ENCODE data around the gene MAPKBP1.

DNA sequence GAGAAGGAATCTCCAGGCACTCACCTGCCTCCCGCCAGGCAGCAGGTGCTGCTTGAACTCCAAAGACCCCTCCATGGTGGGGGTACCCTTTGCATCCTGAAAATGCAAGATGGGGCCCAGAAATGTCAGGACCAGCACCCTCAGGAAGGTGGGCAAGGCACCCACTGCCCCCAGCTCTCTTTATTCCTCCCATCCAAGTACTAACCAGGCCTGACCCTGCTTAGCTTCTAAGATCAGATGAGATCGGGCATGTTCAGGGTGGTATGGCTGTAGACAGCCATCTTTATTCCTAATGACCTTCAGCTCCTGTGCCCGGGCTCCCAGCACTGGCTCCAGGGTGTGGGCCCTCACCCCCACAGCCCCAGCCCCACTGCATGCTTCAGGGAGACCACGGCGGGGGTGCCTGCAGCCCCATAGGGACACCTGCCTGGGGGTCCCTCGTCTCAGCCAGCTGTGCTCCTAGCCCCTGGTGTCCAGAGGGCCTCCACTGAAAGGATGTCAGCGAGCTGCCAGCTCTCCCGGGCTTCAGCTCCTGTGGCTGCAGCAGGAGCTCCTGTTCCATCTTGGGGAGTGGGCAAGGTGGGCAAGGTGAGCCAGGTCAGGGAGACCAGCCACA lies 77.6 kb downstream of the MAPKBP1 start:
- no peak for TF ChIP-seq POLR2A (IDR thresholded peaks at IDR 0.05; ENCODE audit: low read depth)
- TF ChIP-seq, protein P1, sequence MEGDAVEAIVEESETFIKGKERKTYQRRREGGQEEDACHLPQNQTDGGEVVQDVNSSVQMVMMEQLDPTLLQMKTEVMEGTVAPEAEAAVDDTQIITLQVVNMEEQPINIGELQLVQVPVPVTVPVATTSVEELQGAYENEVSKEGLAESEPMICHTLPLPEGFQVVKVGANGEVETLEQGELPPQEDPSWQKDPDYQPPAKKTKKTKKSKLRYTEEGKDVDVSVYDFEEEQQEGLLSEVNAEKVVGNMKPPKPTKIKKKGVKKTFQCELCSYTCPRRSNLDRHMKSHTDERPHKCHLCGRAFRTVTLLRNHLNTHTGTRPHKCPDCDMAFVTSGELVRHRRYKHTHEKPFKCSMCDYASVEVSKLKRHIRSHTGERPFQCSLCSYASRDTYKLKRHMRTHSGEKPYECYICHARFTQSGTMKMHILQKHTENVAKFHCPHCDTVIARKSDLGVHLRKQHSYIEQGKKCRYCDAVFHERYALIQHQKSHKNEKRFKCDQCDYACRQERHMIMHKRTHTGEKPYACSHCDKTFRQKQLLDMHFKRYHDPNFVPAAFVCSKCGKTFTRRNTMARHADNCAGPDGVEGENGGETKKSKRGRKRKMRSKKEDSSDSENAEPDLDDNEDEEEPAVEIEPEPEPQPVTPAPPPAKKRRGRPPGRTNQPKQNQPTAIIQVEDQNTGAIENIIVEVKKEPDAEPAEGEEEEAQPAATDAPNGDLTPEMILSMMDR (IDR thresholded peaks at IDR 0.05) = no peak

All from esophagus muscularis mucosa (tissue), 3 donors.